Large intestine (tissue), 3 donors: ENCODE results near the gene TFAP2E. TPM values are rescaled to one million over a fixed set of nuclear protein-coding genes. Genes with fewer than 3 reads are reported as not detected.

Experiments used
- DNase-seq, 2 donors: peaks; one replicate each; pipeline versions ENCODE4 v3.0.0 to v3.0.0-alpha.2; 2013
- H3K27ac ChIP-seq: one replicate; pipeline ENCODE4 v1.5.1; 2013; ENCODE audit warnings: low read length
- H3K27me3 ChIP-seq: 2 replicates; pipeline ENCODE4 v1.6.1; 2013; ENCODE audit warnings: low read length; ENCODE audit not compliant: control insufficient read depth, insufficient read depth
- H3K36me3 ChIP-seq: 2 replicates; pipeline ENCODE4 v1.6.1; 2013; ENCODE audit warnings: low read length; ENCODE audit not compliant: control insufficient read depth, insufficient read depth
- H3K4me1 ChIP-seq: one replicate; pipeline ENCODE4 v1.6.1; 2013; ENCODE audit warnings: low read length; ENCODE audit not compliant: control insufficient read depth, insufficient read depth
- H3K4me3 ChIP-seq: one replicate; pipeline ENCODE4 v1.5.1; 2013; ENCODE audit warnings: low read length
- H3K9me3 ChIP-seq: one replicate; pipeline ENCODE4 v1.6.1; 2013; ENCODE audit warnings: mild to moderate bottlenecking, low read depth, low read length, moderate library complexity; ENCODE audit not compliant: control insufficient read depth
- WGBS: methylation state at CpG from one replicate; pipeline ENCODE4 v1.1.5; 2013; ENCODE audit warnings: low lambda C conversion rate; ENCODE audit not compliant: insufficient coverage; 5-methylcytosine and 5-hydroxymethylcytosine counted together
- polyA plus RNA-seq: library from polyadenylated mRNA; unstranded; fragments of 120-200 nt; gene quantifications from one replicate; pipeline ENCODE4 v1.2.1, GENCODE V29; 2013

The TFAP2E gene
- polyA plus RNA-seq, 1 donor = 1.9 TPM

DNA sequence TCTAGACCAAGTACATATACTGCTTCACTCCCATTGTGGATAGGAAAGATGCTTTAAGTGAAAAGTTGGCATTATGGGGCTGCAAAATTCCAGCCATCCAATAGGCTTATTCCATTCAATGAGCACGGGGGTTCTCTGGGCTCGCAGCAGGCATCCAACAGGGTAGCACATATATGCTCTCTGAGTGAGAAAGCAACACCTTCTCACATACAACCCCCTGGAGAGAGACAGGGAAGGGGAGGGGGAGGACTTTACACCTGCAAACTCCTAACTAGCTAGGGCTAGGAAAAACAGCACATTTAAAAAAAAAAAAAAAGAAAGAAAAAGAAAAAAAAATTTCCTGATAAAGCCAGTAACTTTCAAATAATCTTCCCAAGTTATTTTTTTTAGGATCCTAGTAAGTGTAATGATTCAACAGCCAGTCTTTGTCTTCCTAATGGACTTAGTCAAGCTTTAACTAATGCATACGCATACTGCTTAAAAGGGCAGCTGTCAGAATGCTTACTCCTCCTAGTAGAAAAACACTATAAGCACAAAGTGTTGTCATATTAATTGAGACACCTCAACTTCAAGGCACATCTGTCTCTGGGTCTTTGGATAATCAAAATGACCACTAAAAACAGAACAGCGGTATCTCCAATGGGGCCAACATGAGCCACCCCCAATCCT is 49.5 kb downstream of the TFAP2E start:
- 100% methylated on average over 1 of the region's 4 CpGs for WGBS
- Histone ChIP-seq H3K9me3 (no peaks in the 10 kb centered on the region), H3K27ac (no peak overlapping the region), H3K4me3 (no peak overlapping the region), H3K36me3 (peaks cover 37% of the 10 kb centered on the region), H3K4me1 (no peaks in the 10 kb centered on the region), H3K27me3 (no peaks in the 10 kb centered on the region)
- no peak for DNase-seq

DNA sequence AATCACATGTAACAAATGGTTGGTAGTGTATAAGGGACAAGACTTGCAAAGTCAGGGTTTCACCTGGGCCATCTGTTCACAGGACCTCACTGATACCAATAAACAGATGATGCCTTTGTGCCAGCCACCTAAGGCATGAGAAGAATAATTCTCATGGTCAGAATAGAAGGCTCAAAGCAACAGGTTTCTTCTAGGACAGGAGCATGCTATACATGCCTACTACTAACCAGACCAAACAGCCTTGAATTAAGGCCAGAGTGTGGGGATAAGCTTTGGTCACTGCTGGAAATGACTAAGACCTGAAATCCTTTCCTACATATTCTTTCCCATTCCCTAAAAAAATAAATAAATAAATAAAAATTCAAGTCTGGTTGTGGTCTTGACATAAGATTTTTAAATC is 50.7 kb downstream of the TFAP2E start:
- peaks cover 31% of the 10 kb centered on the region for H3K36me3 ChIP-seq

DNA sequence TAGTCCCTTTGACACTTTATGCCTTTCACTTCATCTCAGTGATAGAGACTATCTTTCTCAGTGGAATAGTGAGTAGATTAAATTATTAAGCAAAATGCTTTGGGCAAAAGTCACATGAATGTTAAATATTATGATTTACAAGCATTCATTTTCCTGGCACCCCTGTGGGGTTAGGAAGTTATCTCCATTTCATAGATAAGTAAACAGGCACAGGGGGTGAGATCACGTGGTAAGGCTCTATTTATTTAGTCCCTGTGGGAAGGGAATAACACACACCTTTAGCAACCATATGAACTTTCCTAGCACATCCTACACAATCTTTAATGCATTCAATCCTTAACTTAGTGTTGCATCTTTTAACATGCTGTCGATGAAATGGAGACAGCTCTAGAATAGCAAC is 55.9 kb downstream of the TFAP2E start:
- Histone ChIP-seq H3K36me3 (peaks cover 55% of the 10 kb centered on the region), H3K27ac (no peak overlapping the region), H3K4me1 (peaks cover 5% of the 10 kb centered on the region), H3K4me3 (no peak overlapping the region), H3K9me3 (no peaks in the 10 kb centered on the region), H3K27me3 (no peaks in the 10 kb centered on the region)
- peak in 1 of 2 donors; percentile 19 for DNase-seq
- WGBS = no CpG with 5 or more reads among the region's 2 CpGs

More for the DNA sequence above, 50.7 kb downstream of the TFAP2E start:
- Histone ChIP-seq H3K27ac (no peak overlapping the region), H3K9me3 (no peaks in the 10 kb centered on the region), H3K4me1 (peaks cover under 1% of the 10 kb centered on the region), H3K27me3 (no peaks in the 10 kb centered on the region), H3K4me3 (no peak overlapping the region)
- no peak for DNase-seq

DNA sequence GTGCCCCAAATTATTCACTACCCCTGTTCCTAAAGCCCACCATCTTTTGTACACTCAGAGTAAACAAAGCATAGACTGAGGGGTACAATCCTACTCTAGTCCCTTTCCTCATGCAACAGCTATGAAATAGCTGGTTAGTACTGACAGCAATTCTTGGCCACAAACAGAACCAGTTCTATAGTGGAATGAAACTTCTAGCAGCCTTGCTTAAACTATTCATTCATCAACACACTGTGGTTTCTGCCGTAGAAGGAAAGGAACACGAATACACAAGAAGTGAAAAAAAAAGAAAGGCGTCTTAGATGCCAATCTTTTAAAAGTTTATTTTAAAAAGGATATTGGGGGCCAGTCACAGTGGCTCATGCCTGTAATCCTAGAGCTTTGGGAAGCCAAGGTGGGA is 58.3 kb downstream of the TFAP2E start:
- no peaks in the 10 kb centered on the region for H3K9me3 ChIP-seq
- no peaks in the 10 kb centered on the region for H3K27me3 ChIP-seq
- no peak for DNase-seq
- H3K4me3 ChIP-seq = no peak overlapping the region
- 87% methylated on average over 2 of the region's 3 CpGs for WGBS
- H3K36me3 ChIP-seq = peaks cover 65% of the 10 kb centered on the region
- peaks cover 5% of the 10 kb centered on the region for H3K4me1 ChIP-seq
- no peak overlapping the region for H3K27ac ChIP-seq

DNA sequence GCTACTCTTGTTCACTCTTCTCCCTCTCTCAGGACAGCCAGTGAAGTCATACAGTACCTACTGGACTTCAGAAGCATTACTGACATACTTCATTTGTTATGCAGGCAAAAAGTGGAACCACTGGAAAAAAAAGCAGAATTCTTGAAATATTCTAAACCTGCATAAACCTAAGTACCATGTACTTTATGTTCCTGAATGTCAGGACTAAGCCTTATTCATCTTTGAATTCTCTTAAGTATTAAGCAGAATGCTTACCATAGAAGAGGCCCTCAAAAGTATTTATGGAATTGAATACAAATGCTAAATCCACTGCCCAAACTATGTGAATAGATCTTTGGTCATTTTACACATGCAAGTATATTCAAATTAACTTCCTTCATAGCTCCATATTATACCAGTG is 60.4 kb downstream of the TFAP2E start:
- Histone ChIP-seq H3K27me3 (no peaks in the 10 kb centered on the region), H3K27ac (no peak overlapping the region), H3K9me3 (no peaks in the 10 kb centered on the region), H3K4me3 (no peak overlapping the region), H3K36me3 (peaks cover 60% of the 10 kb centered on the region), H3K4me1 (peaks cover 5% of the 10 kb centered on the region)
- DNase-seq = no peak

DNA sequence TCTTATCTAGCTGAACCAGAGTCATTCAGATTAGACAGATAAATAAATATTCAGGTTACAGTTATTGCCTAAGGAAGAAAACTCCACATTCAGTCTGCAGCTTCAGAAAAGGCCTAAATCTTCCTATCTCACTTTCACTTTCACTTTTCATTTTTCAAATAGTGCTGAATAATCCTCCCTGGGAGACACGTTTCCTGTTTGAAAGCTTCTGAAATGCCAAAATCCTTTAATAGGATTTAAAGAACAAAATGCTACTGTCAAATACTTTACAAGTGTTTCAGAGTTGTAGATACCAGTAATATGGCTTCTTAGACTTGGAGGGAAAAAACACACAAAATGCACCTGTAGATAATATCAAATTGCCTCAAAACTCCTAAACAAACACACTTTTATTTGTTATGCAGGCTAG is 64.3 kb downstream of the TFAP2E start:
- peak in 1 of 2 donors; percentile 44 for DNase-seq
- H3K4me1 ChIP-seq = no peaks in the 10 kb centered on the region
- WGBS = 0% methylated on average over 1 of the region's 1 CpG
- no peak overlapping the region for H3K4me3 ChIP-seq
- peak overlapping the region; percentile 9 for H3K27ac ChIP-seq
- H3K36me3 ChIP-seq = peaks cover 27% of the 10 kb centered on the region
- no peaks in the 10 kb centered on the region for H3K27me3 ChIP-seq
- H3K9me3 ChIP-seq = no peaks in the 10 kb centered on the region

DNA sequence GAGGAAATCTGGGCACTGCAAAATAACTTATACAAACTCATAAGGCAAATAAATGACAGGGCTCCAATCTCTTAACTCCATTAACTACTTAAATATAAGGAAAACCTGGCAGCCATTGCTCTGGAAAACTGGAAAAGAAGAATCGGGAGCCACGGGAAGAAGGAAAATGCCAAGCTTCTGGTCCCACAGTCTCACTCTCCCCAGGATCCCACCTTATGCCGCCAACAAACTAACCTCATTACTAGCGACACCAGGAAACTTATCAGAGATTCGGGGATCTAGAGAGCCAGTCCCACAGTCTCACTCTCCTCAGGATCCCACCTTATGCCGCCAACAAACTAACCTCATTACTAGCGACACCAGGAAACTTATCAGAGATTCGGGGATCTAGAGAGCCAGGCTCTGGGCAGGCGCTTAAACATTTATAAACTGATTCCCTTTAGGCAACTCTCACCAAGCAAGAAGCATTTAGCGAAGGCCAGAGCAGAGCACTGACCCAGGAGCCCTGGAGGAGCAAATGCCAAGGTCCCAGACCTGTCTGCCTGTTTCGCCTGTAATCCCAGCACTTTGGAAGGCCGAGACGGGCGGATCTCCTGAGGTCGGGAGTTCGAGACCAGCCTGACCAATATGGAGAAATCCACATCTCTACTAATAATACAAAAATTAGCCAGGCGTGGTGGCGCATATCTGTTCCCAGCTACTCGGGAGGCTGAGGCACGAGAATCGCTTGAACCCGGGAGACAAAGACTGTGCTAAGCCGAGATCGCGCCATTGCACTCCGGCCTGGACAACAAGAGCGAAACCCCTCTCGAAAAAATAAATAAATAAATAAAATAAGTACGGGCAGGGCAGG is 67.5 kb downstream of the TFAP2E start:
- Histone ChIP-seq H3K27ac (peak overlapping the region; percentile 100), H3K4me1 (no peaks in the 10 kb centered on the region), H3K9me3 (no peaks in the 10 kb centered on the region), H3K36me3 (peaks cover 3% of the 10 kb centered on the region), H3K27me3 (peaks cover 13% of the 10 kb centered on the region), H3K4me3 (peak overlapping the region; percentile 96)
- no CpG with 5 or more reads among the region's 29 CpGs for WGBS
- no peak for DNase-seq

DNA sequence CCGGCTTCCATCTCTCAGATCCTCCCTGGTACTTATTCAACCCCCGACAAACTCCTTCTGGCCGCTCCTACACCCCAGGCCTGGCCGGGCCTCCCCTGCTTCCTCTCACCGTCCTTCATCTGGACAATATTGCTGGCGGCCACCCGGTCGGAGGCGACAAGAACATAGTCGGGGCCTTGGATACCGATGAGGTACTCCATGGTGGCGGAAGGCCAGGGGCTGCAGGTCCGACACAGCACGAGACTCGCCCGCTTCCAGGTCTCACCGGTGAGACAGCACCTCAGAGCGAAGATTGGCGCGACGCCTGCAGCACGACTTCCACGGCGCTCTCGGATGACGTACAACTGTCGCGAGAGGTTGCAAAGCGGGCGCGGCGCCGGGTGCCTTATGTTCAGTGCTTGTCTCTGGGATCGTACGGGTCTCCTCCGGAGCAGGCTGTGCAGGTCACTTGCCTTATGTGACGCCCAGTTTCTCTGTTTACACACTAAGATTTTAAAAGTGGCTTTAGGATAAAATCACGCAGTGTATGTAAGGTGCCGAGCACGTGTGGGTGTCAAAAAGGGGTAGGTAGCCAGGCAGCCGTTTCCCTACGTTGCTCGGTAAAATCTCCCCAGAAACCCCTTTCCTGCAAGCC is 68.2 kb downstream of the TFAP2E start, which contains the start of gene PSMB2:
Gene PSMB2, minus strand, starts transcription at position 294 of the 634 bp plus-strand sequence. Its CDS starts 94 bp downstream, at position 200.
- peaks cover 18% of the 10 kb centered on the region for H3K27me3 ChIP-seq
- H3K36me3 ChIP-seq = no peaks in the 10 kb centered on the region
- no peaks in the 10 kb centered on the region for H3K4me1 ChIP-seq
- WGBS = no CpG with 5 or more reads among the region's 43 CpGs
- peak within 1 kb of the TSS; percentile 96 for H3K4me3 ChIP-seq
- no peaks in the 10 kb centered on the region for H3K9me3 ChIP-seq
- peak within 1 kb of the TSS; percentile 100 for H3K27ac ChIP-seq
- peak; percentile 97 to 99 for DNase-seq

DNA sequence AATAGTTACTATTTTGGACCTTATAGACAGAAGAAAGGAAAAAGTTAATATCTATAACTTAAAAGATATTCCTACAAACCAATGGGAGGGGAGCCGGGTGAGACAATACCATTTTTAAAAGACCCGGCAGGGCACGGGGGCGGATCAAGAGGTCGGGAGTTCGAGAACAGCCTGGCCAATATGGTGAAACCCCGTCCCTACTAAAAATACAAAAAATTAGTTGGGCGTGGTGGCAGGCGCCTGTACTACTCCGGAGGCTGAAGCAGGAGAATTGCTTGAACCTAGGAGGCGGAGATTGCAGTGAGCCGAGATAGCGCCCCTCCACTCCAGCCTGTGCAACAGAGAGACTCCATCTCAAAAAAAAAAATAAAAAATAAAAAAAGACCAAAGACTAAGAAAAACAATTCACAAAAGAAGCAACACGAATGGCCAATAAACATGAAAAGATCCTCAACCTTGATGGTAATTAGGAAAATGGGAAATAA is 69.4 kb downstream of the TFAP2E start:
- Histone ChIP-seq H3K9me3 (no peaks in the 10 kb centered on the region), H3K4me3 (peak overlapping the region; percentile 96), H3K27ac (peak overlapping the region; percentile 100), H3K4me1 (no peaks in the 10 kb centered on the region), H3K27me3 (peaks cover 18% of the 10 kb centered on the region), H3K36me3 (no peaks in the 10 kb centered on the region)
- DNase-seq = no peak
- 63% methylated on average over 2 of the region's 14 CpGs for WGBS

DNA sequence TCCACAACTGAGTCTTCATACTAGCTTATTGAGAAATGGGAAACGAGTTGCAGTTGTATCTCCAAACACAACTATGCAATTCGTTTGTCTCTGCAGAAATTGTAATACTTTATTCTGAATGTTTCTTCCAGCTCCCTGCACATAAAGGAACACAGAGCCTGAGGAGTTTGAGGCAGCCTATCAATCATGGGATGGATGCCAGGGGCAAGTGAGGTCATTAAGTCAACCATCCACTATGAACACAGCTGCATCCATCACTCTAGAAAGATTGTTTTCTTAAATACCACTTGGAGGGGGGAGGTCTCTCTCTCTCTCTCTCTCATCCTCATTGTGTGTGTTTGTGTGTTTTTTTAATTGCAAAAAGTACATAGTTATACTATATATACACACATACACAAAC is 71.1 kb downstream of the TFAP2E start:
- H3K27ac ChIP-seq = no peak overlapping the region
- DNase-seq = no peak
- H3K27me3 ChIP-seq = peaks cover 18% of the 10 kb centered on the region
- H3K9me3 ChIP-seq = no peaks in the 10 kb centered on the region
- H3K36me3 ChIP-seq = no peaks in the 10 kb centered on the region
- no peak overlapping the region for H3K4me3 ChIP-seq
- no CpG with 5 or more reads among the region's 2 CpGs for WGBS
- no peaks in the 10 kb centered on the region for H3K4me1 ChIP-seq
